Measurements from ENCODE around the gene PTGFRN. TPM values are rescaled to one million over a fixed set of nuclear protein-coding genes. Genes with fewer than 3 reads are reported as not detected.

Gene PTGFRN
- total and polyA plus RNA-seq, 10 donors, result 1.7 to 17.4 (median 10.6) TPM

DNA sequence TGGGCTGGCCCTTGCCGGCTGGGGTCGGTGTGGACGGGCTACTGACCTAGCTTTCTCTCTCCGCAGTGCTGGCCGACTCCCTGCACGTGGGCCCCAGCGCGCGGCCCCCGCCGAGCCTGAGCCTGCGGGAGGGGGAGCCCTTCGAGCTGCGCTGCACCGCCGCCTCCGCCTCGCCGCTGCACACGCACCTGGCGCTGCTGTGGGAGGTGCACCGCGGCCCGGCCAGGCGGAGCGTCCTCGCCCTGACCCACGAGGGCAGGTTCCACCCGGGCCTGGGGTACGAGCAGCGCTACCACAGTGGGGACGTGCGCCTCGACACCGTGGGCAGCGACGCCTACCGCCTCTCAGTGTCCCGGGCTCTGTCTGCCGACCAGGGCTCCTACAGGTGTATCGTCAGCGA lies 34.9 kb downstream of the PTGFRN start:
- WGBS, 5 donors, result 91 to 97% (median 95%) methylated on average over 27 to 42 of the region's 42 CpGs
- no peak for DNase-seq
- Histone ChIP-seq H3K36me3 (peaks cover 0 to 7% (median 0%) of the 10 kb centered on the region in 6 donors), H3K27me3 (replicated peaks in 1 of 7) (no peaks in the 10 kb centered on the region), H3K27ac (no peak overlapping the region), H3K9me3 (no peaks in the 10 kb centered on the region), H3K4me1 (no peaks in the 10 kb centered on the region), H3K4me3 (no peak overlapping the region)
- intact Hi-C loops (cut with DNase I; ENCODE audit: low total_unique reads), result no loop called here
- TF ChIP-seq, protein P1, sequence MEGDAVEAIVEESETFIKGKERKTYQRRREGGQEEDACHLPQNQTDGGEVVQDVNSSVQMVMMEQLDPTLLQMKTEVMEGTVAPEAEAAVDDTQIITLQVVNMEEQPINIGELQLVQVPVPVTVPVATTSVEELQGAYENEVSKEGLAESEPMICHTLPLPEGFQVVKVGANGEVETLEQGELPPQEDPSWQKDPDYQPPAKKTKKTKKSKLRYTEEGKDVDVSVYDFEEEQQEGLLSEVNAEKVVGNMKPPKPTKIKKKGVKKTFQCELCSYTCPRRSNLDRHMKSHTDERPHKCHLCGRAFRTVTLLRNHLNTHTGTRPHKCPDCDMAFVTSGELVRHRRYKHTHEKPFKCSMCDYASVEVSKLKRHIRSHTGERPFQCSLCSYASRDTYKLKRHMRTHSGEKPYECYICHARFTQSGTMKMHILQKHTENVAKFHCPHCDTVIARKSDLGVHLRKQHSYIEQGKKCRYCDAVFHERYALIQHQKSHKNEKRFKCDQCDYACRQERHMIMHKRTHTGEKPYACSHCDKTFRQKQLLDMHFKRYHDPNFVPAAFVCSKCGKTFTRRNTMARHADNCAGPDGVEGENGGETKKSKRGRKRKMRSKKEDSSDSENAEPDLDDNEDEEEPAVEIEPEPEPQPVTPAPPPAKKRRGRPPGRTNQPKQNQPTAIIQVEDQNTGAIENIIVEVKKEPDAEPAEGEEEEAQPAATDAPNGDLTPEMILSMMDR (IDR thresholded peaks at IDR 0.05 in 8 of 11, conservative IDR thresholded peaks at IDR 0.05 in 3 of 11), result no peak
- TF ChIP-seq POLR2A (IDR thresholded peaks at IDR 0.05) (no peak), POLR2AphosphoS5 (IDR thresholded peaks at IDR 0.05) (no peak)

DNA sequence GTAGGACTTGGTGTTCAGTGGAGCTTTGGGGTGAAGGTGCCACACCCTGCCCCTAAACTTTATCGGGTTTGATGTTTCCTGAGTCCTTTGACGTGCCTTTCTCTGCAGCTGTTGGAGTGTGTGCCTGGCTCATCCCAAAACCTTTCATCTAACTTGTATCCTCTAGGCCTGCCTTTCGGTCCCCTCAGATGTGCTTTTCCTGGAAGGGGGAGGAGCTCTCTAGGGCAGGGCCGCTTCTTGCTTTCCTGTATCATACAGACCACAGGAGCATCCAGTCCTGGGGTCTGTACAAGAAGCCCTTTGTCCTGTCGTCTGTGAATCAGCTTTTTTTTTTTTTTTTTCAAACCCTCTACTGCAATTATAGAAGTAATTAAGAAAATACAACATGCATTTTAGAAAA lies 35.7 kb downstream of the PTGFRN start:
- WGBS, 5 donors, result 77 to 88% (median 78%) methylated on average over 5 of the region's 5 CpGs
- TF ChIP-seq, protein P1 (IDR thresholded peaks at IDR 0.05 in 8 of 11, conservative IDR thresholded peaks at IDR 0.05 in 3 of 11), result no peak
- TF ChIP-seq POLR2AphosphoS5 (IDR thresholded peaks at IDR 0.05) (no peak), POLR2A (IDR thresholded peaks at IDR 0.05) (no peak)
- Histone ChIP-seq H3K4me3 (no peak overlapping the region), H3K27ac (no peak overlapping the region), H3K4me1 (no peaks in the 10 kb centered on the region), H3K27me3 (replicated peaks in 1 of 7) (no peaks in the 10 kb centered on the region), H3K9me3 (no peaks in the 10 kb centered on the region), H3K36me3 (peaks cover 0 to 7% (median 0%) of the 10 kb centered on the region in 6 donors)
- DNase-seq, result no peak
- intact Hi-C loops (cut with DNase I; ENCODE audit: low total_unique reads), result no loop called here

DNA sequence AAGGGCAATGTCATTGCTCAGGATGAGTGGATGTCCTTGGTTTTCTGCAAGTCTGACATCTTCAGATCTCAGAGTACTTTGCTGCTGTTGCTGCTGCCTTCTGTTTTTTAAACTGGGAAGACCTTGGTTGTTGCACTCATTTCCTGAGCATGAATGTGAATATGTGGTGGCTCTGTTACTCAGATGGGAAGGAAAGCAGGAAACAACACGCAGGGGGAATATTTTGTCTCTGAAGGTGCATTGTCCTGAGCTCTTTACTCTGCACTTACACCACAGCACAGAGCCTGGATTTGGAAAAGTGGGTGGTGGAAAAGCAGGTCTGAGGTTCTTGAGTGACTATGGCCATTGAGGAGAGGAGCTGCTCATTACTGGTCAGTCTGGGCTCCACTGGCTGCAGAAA lies 36.3 kb downstream of the PTGFRN start:
- WGBS, 5 donors, result 41 to 64% (median 47%) methylated on average over 1 of the region's 1 CpG
- H3K27ac ChIP-seq, result no peak overlapping the region
- TF ChIP-seq POLR2AphosphoS5 (IDR thresholded peaks at IDR 0.05) (no peak), POLR2A (IDR thresholded peaks at IDR 0.05) (no peak)
- TF ChIP-seq, protein P1 (IDR thresholded peaks at IDR 0.05 in 8 of 11, conservative IDR thresholded peaks at IDR 0.05 in 3 of 11), result no peak
- no peak overlapping the region for H3K4me3 ChIP-seq
- DNase-seq, result no peak
- H3K27me3 ChIP-seq (replicated peaks in 1 of 7), result no peaks in the 10 kb centered on the region
- intact Hi-C loops (cut with DNase I; ENCODE audit: low total_unique reads), result no loop called here
- H3K4me1 ChIP-seq, result no peaks in the 10 kb centered on the region
- no peaks in the 10 kb centered on the region for H3K9me3 ChIP-seq
- peaks cover 0 to 7% (median 0%) of the 10 kb centered on the region in 6 donors for H3K36me3 ChIP-seq

DNA sequence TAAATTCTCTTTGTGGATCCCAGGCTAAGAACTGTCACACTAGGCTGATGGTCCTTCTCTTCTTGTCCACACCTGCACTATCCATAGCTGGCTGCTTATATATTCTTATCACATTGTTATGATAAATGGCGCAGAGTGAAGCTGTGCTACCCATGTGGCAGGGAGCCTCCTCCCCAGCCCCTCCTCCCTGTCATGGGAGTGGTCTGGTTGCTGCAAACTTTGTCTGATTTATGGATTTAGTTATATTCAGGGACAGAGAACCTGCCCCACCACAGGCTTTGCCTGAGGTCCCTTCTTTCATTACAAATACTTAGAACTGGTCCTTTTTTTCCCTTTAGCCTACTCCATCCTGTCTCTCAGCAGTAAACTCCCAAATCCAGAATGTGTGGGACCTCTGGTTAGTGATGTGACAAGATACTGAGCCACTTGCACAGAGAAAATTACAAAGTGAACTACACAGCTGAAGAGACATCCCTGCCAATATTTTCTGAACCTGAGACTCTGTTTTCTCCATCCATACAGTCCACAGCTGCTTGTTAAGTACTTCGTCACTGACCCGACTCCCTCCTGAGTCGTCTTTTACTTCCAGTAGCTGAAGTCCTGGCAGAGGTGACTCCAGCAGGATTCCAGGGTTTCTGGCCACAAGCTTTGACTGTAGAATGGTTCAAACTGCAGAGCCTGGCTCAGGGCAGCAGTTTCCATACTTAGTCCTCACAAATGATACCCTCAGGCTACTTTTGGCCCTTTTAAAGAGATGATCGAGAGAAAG lies 37.6 kb downstream of the PTGFRN start:
- Histone ChIP-seq H3K9me3 (no peaks in the 10 kb centered on the region), H3K4me1 (no peaks in the 10 kb centered on the region), H3K27me3 (replicated peaks in 1 of 7) (no peaks in the 10 kb centered on the region), H3K4me3 (no peak overlapping the region), H3K27ac (no peak overlapping the region), H3K36me3 (peaks cover 0 to 7% (median 0%) of the 10 kb centered on the region in 6 donors)
- intact Hi-C loops (cut with DNase I; ENCODE audit: low total_unique reads), result no loop called here
- WGBS, 5 donors, result 74 to 89% (median 76%) methylated on average over 4 to 5 of the region's 5 CpGs
- DNase-seq, result no peak
- TF ChIP-seq, protein P1 (IDR thresholded peaks at IDR 0.05 in 8 of 11, conservative IDR thresholded peaks at IDR 0.05 in 3 of 11), result no peak
- TF ChIP-seq POLR2A (IDR thresholded peaks at IDR 0.05), result no peak
- TF ChIP-seq POLR2AphosphoS5 (IDR thresholded peaks at IDR 0.05), result no peak

Data from spleen (tissue), 11 donors.